K562 (cell line): ENCODE measurements around the gene HEBP1. TPM values are rescaled to one million over a fixed set of nuclear protein-coding genes. Genes with fewer than 3 reads are reported as not detected.

Source experiments
- ATAC-seq: fragments of 200-7000 bp; cut with Tn5 transposase; 3 replicates; pipeline ENCODE4 v1.9.1; 2020; ENCODE audit warnings: moderate library complexity
- BruUV-seq: library from RNA; stranded (reverse); fragments of 400-500 nt; replicated peaks from 2 replicates; lab custom pipeline; 2021; lab: Mats Ljungman, UMichigan
- CTCF ChIA-PET: fragments of 300-600 bp; formaldehyde crosslinking; extraction: SDS; loops from one replicate; lab custom pipeline; 2021; ENCODE audit warnings: low intra/inter-chr PET ratio; lab: Yijun Ruan, JAX
- POLR2A ChIA-PET: fragments of 300-600, 350-650 bp; sonication (Branson Sonifier 250); formaldehyde crosslinking; extraction: SDS; loops from one replicate; lab custom pipeline; 2021; ENCODE audit warnings: antibody characterized with exemption, inconsistent platforms; lab: Yijun Ruan, JAX
- DNase-seq, 4 experiments: peaks; one replicate each; pipeline versions ENCODE4 v3.0.0 to v3.0.0-alpha.2; 2011 to 2018; ENCODE audit warnings: low spot score in 3 of 4, mixed read lengths in 3 of 4; ENCODE audit errors: extremely low read depth in 1 of 4
- FAIRE-seq: peaks from 2 replicates; lab custom pipeline; 2011; peaks lifted over from hg19 to GRCh38; lab: Jason Lieb, UNC
- H2AFZ ChIP-seq: 2 replicates; pipeline ENCODE4 v1.6.0; 2011; ENCODE audit warnings: low read depth, low read length, control low read depth, inconsistent platforms
- H3K27ac ChIP-seq: fragments of 200-600 bp; 3 replicates; pipeline ENCODE4 v1.8.0; 2011; ENCODE audit warnings: low read depth, mild to moderate bottlenecking, control low read depth, inconsistent platforms, low read length, moderate library complexity, mixed read lengths; ENCODE audit errors: extremely low read depth
- H3K27me3 ChIP-seq, 2 experiments: fragments of 300-600 bp in 1 of 2; 2 replicates in 1 of 2; 3 replicates in 1 of 2; pipeline versions ENCODE4 v1.6.0 to v1.8.0; 2011; ENCODE audit warnings: inconsistent platforms in 2 of 2, low read length in 2 of 2, mild to moderate bottlenecking in 1 of 2, mixed read lengths in 1 of 2, moderate library complexity in 1 of 2; ENCODE audit not compliant: control insufficient read depth in 2 of 2, insufficient read depth in 2 of 2
- H3K36me3 ChIP-seq: fragments of 300-600 bp; 3 replicates; pipeline ENCODE4 v1.8.0; 2011; ENCODE audit warnings: mild to moderate bottlenecking, low read length, inconsistent platforms; ENCODE audit not compliant: control insufficient read depth, insufficient read depth
- H3K4me1 ChIP-seq, 2 experiments: fragments of 200-600 bp in 1 of 2; replicated peaks in 1 of 2; 2 replicates in 1 of 2; 3 replicates in 1 of 2; pipeline versions ENCODE4 v1.5.1 to v1.8.0; 2011; ENCODE audit warnings: inconsistent platforms in 2 of 2, low read length in 2 of 2, mild to moderate bottlenecking in 1 of 2, mixed read lengths in 1 of 2, moderate library complexity in 1 of 2; ENCODE audit not compliant: control insufficient read depth in 2 of 2, insufficient read depth in 2 of 2
- H3K4me2 ChIP-seq: 2 replicates; pipeline ENCODE4 v1.6.1; 2011; ENCODE audit warnings: low read length, control low read depth, inconsistent platforms, mixed read lengths; ENCODE audit not compliant: insufficient read depth
- H3K4me3 ChIP-seq: fragments of 200-600 bp; sonication (generic), shearing (Covaris generic); 2 replicates; pipeline ENCODE4 v1.5.1; 2016; ENCODE audit warnings: control low read depth, inconsistent platforms
- H3K79me2 ChIP-seq: fragments of 200-600 bp; 3 replicates; pipeline ENCODE4 v1.8.0; 2011; ENCODE audit warnings: low read length, inconsistent platforms; ENCODE audit not compliant: control insufficient read depth, insufficient read depth
- H3K9ac ChIP-seq, 2 experiments: 2 replicates each; pipeline versions ENCODE4 v1.6.0 to v1.6.1; 2011; ENCODE audit warnings: low read depth in 2 of 2, low read length in 2 of 2, control low read depth in 1 of 2, inconsistent platforms in 1 of 2, mild to moderate bottlenecking in 1 of 2, mixed read lengths in 1 of 2; ENCODE audit not compliant: insufficient read depth in 1 of 2
- H3K9me1 ChIP-seq: one replicate; pipeline ENCODE4 v1.6.0; 2011; ENCODE audit warnings: inconsistent platforms, mild to moderate bottlenecking, low read length, moderate library complexity; ENCODE audit not compliant: control insufficient read depth, insufficient read depth
- H3K9me3 ChIP-seq: replicated peaks from 2 replicates; pipeline ENCODE4 v1.5.1; 2011; ENCODE audit warnings: low read depth, low read length, inconsistent platforms; ENCODE audit not compliant: control insufficient read depth, insufficient read depth
- H4K20me1 ChIP-seq: replicated peaks from 2 replicates; pipeline ENCODE4 v1.6.1; 2011; ENCODE audit warnings: low read length, inconsistent platforms, mixed read lengths; ENCODE audit not compliant: control insufficient read depth, insufficient read depth
- ARID1B ChIP-seq: fragments of 450-650 bp; IDR thresholded peaks from 2 replicates; pipeline ENCODE4 v1.6.1; 2016; ENCODE audit warnings: antibody characterized with exemption, mild to moderate bottlenecking, inconsistent platforms
- BMI1 ChIP-seq: fragments of 150-350 bp; IDR thresholded peaks from 2 replicates; pipeline ENCODE4 v1.6.1; 2014; ENCODE audit warnings: low read length
- CBFA2T3 ChIP-seq: fragments of 450-650 bp; IDR thresholded peaks from 2 replicates; pipeline ENCODE4 v1.6.1; 2017
- CREB3L1 ChIP-seq: fragments of 450-650 bp; IDR thresholded peaks from 2 replicates; pipeline ENCODE4 v1.6.1; 2014; ENCODE audit warnings: low read depth, mild to moderate bottlenecking, moderate library complexity, borderline replicate concordance
- HIVEP1 ChIP-seq: fragments of 250-450 bp; sonication (Bioruptor Pico); IDR thresholded peaks from 2 replicates; pipeline ENCODE4 v1.4.0; 2020; ENCODE audit warnings: mild to moderate bottlenecking
- MBD1 ChIP-seq: fragments of 250-450 bp; sonication (Bioruptor Pico); IDR thresholded peaks from 2 replicates; pipeline ENCODE4 v1.8.0; 2022; ENCODE audit warnings: inconsistent platforms
- RBM39 ChIP-seq: fragments of 200-400 bp; formaldehyde crosslinking; optimal IDR thresholded peaks from 2 replicates; pipeline ENCODE3; 2018; ENCODE audit warnings: low read depth, low read length
- SAP30 ChIP-seq: fragments of 200-600 bp; sonication (generic); IDR thresholded peaks from 2 replicates; pipeline ENCODE4 v1.6.1; 2012; ENCODE audit warnings: borderline replicate concordance, low read depth, mild to moderate bottlenecking, moderate library complexity, low read length, control low read depth, inconsistent platforms; ENCODE audit not compliant: insufficient read depth, poor library complexity, severe bottlenecking
- SIN3B ChIP-seq: fragments of 450-650 bp; IDR thresholded peaks from 2 replicates; pipeline ENCODE4 v1.6.1; 2017; ENCODE audit warnings: low read depth, mild to moderate bottlenecking, moderate library complexity
- SP2 ChIP-seq: IDR thresholded peaks from 2 replicates; pipeline ENCODE4 v1.6.1; 2011; ENCODE audit warnings: mild to moderate bottlenecking, low read depth, low read length, moderate library complexity; ENCODE audit not compliant: poor library complexity, severe bottlenecking; ENCODE audit errors: extremely low read depth
- THAP12 ChIP-seq: fragments of 250-450 bp; sonication (Bioruptor Pico); IDR thresholded peaks from 2 replicates; pipeline ENCODE4 v1.9.0; 2021; ENCODE audit warnings: mild to moderate bottlenecking, inconsistent platforms
- WHSC1 ChIP-seq: IDR thresholded peaks from one replicate; pipeline ENCODE4 v1.6.1; 2012; ENCODE audit warnings: low read length, control low read depth, inconsistent platforms
- ZC3H11A ChIP-seq: IDR thresholded peaks from 2 replicates; pipeline ENCODE4 v1.6.1; 2012; ENCODE audit warnings: low read depth, low read length, improper control_type of control experiment
- ZNF224 ChIP-seq: sonication (generic); formaldehyde crosslinking; IDR thresholded peaks from 2 replicates; pipeline ENCODE4 v1.8.0; 2022; ENCODE audit warnings: mild to moderate bottlenecking, missing genetic modification reagents
- ZNF668 ChIP-seq: fragments of 250-450 bp; sonication (Bioruptor Pico); IDR thresholded peaks from 2 replicates; pipeline ENCODE4 v1.8.0; 2022; ENCODE audit warnings: mild to moderate bottlenecking, inconsistent platforms
- ZNF766 ChIP-seq: fragments of 200-800 bp; sonication (Bioruptor generic); conservative IDR thresholded peaks from 2 replicates; pipeline ENCODE4 v1.6.1; 2016; ENCODE audit warnings: missing genetic modification characterization, missing compliant biosample characterization
- WGBS: fragments of 100-300 bp; shearing (Covaris generic); methylation state at CpG from one replicate; pipeline ENCODE4 v1.1.6; 2016; ENCODE audit warnings: low coverage, mixed read lengths; ENCODE audit not compliant: insufficient coverage; ENCODE audit errors: missing lambda C conversion rate; 5-methylcytosine and 5-hydroxymethylcytosine counted together
- in situ Hi-C: fragments of 300-500 bp; cut with MboI; formaldehyde crosslinking; loops from 4 replicates; pipeline ENCODE4 v1.15.0; 2018; ENCODE audit warnings: inconsistent platforms, mixed read lengths
- intact Hi-C: fragments of 100-400 bp; cut with micrococcal nuclease; formaldehyde crosslinking; loops from 2 replicates; pipeline ENCODE4 v1.14.2; 2022
- polyA plus RNA-seq, 8 experiments: library from polyadenylated mRNA; depleted of rRNA in 4 of 8; stranded (reverse) in 5 of 8; unstranded in 3 of 8; fragments of >200 nt; fragmentation: Nextera tagmentation in 2 of 8; fragmentation: Illumina TruSeq in 1 of 8; extraction: Ambion mirVana in 2 of 8; extraction: Trizol in 1 of 8; gene quantifications; 2 replicates each; pipeline versions ENCODE4 v1.2.1 to v1.2.3, GENCODE V29; 2011 to 2014; ENCODE audit warnings: inconsistent platforms in 1 of 8, missing spikeins in 1 of 8
- total RNA-seq, 7 experiments: library from RNA; depleted of rRNA in 6 of 7; stranded (reverse); fragments of >200 nt in 6 of 7; fragmentation: Illumina TruSeq in 2 of 7; extraction: Trizol in 2 of 7; gene quantifications; 2 replicates each; pipeline versions ENCODE4 v1.2.1 to v1.2.3, GENCODE V29; 2011 to 2021; ENCODE audit warnings: low replicate concordance in 1 of 7

The HEBP1 gene
- total and polyA plus RNA-seq, 9 of the 15 experiments (the other 6 are each of a cell fraction or from before 2014, with no cell fraction given) = 1.1 to 10.1 (median 2.4) TPM

- 25% methylated on average over 5 of the region's 5 CpGs for WGBS
- H3K79me2 ChIP-seq = no peaks in the 10 kb centered on the region
- no peak overlapping the region for H3K9ac ChIP-seq
- no peak overlapping the region for H2AFZ ChIP-seq
- BruUV-seq = no TSS peak
- intact Hi-C loops = no loop called here
- H3K27ac ChIP-seq = no peak overlapping the region
- in situ Hi-C loops = no loop called here
- peaks cover 0 to 7% of the 10 kb centered on the region in 2 experiments; a peak in 1 of 5 replicates for H3K4me1 ChIP-seq
- no peaks in the 10 kb centered on the region for H3K36me3 ChIP-seq
- no peak for FAIRE-seq
- H3K4me3 ChIP-seq = no peak overlapping the region
- no peaks in the 10 kb centered on the region for H3K9me1 ChIP-seq
- POLR2A ChIA-PET = no interaction called here
- no peak overlapping the region for H3K4me2 ChIP-seq
- H4K20me1 ChIP-seq = no peaks in the 10 kb centered on the region
- CTCF ChIA-PET = no interaction called here
- no peak for ATAC-seq
- no peaks in the 10 kb centered on the region for H3K27me3 ChIP-seq
- DNase-seq = no peak
- H3K9me3 ChIP-seq = no peaks in the 10 kb centered on the region
- TF ChIP-seq MBD1 (no peak), ZNF224 (CRISPR knock-in tag) (no peak), CBFA2T3 (no peak), WHSC1 (no peak), ZNF668 (CRISPR knock-in tag) (no peak), ARID1B (no peak), SAP30 (no peak), ZC3H11A (no peak), CREB3L1 (no peak), THAP12 (CRISPR knock-in tag) (no peak), BMI1 (no peak), ZNF766 (CRISPR knock-in tag) (no peak), SIN3B (no peak), RBM39 (no peak), HIVEP1 (CRISPR knock-in tag) (no peak), SP2 (no peak)
These were observed 39.4 kb upstream of the HEBP1 start for GRCh38 chr12:13039328-13039956.
